WI38 (cell line): ENCODE results near the gene CRTC1.

Source experiments
- H3K4me3 ChIP-seq: 2 replicates; pipeline ENCODE4 v1.5.1; 2011; ENCODE audit warnings: low read depth, mild to moderate bottlenecking, control low read depth, low read length
- TF ChIP-seq, protein P1 (sequence below): IDR thresholded peaks from 2 replicates; pipeline ENCODE4 v1.5.1; 2012; ENCODE audit warnings: low read depth, mild to moderate bottlenecking, control low read depth, low read length

The CRTC1 gene

DNA sequence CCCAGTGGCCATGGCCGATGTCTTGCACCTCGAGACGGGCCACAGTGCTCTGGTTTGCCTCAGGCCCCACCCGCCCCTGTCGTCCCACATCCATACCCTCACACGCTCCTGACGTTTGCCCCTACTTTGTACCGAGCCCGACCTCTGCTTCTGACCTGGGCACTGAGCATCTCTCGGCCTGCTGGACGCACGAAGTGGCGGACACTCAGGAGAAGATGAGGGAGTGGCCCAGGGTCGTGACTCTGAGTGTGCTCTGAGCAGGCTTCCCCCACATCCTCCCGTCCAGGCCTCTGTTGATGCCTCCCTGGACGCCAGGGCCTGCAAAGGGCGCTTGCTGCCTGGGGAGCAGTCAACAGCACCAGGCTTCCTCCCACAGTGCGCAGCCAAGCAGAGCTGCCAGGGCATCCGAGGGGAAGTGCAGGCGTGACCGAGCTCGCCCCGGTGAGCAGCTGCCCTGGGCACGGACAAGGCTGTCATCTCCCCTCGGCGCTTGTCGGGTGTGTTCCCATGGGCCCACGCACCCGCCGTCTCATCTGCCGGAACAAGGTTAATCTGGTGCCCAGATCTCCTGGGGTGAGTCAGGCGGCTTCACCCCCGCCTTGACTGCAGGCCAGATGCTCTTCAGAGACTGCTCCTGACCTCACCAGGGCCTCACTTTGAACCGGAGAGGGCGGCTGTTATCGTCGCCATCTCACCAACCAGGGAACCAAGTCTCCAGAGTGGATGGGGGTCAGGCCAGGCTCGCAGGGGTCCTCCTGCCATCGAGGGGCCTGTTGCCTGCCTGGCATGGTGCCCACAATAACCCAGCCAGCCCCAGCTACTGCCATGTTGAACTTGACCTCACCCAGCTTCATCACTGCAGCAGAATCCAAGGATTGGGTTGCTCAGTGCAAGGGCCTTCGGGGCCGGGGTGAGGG lies 80.5 kb downstream of the CRTC1 start:
- TF ChIP-seq, protein P1, sequence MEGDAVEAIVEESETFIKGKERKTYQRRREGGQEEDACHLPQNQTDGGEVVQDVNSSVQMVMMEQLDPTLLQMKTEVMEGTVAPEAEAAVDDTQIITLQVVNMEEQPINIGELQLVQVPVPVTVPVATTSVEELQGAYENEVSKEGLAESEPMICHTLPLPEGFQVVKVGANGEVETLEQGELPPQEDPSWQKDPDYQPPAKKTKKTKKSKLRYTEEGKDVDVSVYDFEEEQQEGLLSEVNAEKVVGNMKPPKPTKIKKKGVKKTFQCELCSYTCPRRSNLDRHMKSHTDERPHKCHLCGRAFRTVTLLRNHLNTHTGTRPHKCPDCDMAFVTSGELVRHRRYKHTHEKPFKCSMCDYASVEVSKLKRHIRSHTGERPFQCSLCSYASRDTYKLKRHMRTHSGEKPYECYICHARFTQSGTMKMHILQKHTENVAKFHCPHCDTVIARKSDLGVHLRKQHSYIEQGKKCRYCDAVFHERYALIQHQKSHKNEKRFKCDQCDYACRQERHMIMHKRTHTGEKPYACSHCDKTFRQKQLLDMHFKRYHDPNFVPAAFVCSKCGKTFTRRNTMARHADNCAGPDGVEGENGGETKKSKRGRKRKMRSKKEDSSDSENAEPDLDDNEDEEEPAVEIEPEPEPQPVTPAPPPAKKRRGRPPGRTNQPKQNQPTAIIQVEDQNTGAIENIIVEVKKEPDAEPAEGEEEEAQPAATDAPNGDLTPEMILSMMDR, result no peak
- H3K4me3 ChIP-seq, result no peak overlapping the region

DNA sequence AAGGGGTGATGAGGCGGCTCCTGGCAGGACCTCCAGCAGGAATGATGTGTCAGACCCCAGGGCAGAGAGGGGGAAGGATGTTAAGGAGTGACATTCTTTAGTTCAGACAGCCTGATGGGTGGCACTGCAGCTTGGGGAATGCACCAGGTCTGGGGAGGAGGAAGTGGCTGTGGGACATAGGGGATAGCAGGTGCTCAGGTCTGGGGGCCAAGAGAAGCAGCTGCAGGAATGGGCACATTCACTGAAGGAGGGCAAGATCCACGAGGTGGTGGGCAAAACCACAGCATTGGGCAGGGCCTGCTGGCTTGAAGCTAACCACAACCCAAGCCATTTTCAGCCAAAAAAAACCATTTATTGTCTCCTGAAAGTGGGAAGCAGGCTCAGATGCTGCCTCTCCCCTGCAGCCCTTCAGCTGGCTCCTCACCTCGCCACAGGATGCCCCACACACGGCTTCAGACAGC lies 81.1 kb downstream of the CRTC1 start:
- H3K4me3 ChIP-seq, result no peak overlapping the region
- TF ChIP-seq, protein P1, result no peak

DNA sequence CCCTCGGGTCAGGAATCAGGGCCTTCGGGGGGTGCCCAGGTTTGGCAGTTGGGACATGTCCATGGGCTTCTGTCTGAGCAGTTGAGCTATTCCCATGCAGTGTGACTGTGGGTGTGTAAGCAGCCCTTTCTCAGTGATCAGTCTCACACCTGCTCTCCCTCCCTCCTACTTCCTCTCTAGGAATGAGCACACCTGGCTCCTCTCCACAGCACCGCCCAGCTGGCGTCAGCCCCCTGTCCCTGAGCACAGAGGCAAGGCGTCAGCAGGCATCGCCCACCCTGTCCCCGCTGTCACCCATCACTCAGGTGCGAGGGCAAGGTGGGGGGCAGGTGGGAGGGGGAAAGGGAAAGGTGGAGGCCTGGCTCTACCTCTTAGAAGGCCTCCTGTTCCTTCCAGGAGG lies 81.7 kb downstream of the CRTC1 start:
- H3K4me3 ChIP-seq, result no peak overlapping the region
- TF ChIP-seq, protein P1, result no peak

DNA sequence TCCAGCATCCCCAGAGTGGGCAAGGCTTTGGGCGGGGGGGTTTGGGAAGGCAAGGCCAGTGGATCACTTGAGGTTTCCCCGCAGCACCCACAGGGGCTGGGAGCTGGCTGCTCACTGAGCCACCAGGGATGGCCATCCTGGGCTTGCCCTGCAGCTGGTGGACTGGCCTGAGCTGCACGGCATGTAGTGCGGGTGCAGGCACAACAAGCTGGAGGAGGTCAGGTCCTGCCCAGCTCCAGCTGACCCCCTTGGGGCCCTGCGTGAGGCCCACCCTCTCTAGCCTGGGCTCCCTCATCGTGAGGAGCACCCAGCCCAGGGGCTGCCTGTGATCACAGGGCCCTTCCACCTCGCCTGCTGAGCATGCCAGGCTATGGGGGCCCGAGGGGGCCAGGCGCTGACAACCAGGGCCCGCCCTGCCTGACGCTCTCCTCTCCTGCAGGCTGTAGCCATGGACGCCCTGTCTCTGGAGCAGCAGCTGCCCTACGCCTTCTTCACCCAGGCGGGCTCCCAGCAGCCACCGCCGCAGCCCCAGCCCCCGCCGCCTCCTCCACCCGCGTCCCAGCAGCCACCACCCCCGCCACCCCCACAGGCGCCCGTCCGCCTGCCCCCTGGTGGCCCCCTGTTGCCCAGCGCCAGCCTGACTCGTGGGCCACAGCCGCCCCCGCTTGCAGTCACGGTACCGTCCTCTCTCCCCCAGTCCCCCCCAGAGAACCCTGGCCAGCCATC lies 84.7 kb downstream of the CRTC1 start:
- no peak overlapping the region for H3K4me3 ChIP-seq
- TF ChIP-seq, protein P1, result no peak

DNA sequence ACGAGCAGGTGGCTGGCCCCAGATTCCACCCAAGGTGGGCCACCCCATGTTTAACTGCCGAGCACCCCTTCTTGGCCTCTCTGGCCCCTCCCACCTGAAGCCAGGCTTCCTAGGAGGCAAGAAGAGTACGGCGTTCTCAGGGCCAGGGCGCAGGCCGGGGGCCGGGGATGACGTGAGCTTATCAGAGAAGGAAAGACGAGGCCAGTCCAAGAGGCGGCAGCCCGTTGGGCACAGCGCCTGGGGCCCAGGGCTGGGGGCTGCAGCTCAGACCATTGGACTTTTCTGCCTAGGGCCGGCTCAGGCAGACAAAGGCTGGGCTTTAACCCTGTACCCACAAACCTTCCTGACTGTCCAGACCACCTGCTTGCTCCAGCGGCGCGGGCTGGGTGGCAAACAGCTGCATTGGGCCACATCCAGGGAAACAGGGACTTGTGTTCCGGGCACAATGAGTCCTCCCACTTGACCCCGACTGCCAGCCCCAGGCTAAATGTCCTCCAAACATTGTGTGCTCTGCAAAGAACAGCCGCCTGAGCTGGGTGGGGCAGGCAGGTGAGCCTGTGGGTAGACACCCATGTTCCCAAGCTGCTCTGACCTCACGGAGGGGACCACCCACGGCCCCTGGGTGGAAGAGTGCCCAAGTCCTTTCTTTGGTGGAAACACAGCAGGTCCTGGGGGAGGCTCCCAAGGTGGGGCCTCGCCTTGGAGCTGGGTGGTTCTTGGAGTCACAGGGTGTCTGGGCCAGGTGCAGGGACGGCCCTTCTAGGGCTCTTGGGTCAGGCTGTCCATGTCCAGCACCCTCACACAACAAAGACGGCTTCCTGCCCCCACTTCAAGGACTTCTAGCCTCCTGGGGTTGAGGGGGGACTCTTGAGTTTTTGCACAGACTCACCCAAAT lies 85.8 kb downstream of the CRTC1 start:
- H3K4me3 ChIP-seq, result no peak overlapping the region
- TF ChIP-seq, protein P1, result no peak

DNA sequence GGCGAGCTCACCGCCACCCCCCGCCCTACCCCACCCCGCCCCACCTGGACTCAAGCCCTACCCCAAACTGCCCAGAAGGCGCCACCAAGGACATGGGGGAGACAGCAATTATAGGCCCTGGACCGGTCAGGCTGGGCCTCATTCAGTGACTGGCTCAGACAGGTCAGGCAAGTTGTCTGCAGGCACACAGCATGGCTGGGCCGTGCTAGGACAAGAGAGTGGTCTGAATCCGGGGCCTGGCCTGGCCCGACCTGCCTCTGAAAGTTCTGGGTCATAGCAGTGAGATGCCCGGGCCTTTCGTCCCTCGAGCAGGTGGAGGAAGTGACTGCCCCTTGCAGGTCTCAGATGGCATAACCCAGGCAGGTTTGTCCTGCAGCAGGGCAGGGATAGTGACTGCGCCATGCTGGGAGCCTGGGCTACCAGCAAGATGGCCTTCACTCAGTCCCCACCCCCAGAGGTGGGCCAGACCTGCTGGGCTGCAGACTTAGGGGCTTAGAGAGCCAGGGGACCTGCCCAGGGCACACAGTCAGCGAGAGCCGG lies 86.6 kb downstream of the CRTC1 start:
- H3K4me3 ChIP-seq, result no peak overlapping the region
- TF ChIP-seq, protein P1, result no peak
